Posterior cingulate gyrus (tissue), 11 donors: ENCODE results near the gene GRP.
"Not testable (repeated sequence)": the region's sequence is repeated elsewhere in the genome, so short reads cannot be mapped to it uniquely, and the experiment has no call there.

ENCODE experiments used
- DNase-seq, 10 donors: peaks; one replicate each; pipeline versions ENCODE4 v3.0.0 to v3.0.0-alpha.2; 2020 to 2021; ENCODE audit warnings: mixed read lengths in 3 of 10
- intact Hi-C: fragments of 100-400 bp; cut with DNase I; formaldehyde crosslinking; loops from one replicate; pipeline ENCODE4 v1.15.1; 2023

GRP gene

DNA sequence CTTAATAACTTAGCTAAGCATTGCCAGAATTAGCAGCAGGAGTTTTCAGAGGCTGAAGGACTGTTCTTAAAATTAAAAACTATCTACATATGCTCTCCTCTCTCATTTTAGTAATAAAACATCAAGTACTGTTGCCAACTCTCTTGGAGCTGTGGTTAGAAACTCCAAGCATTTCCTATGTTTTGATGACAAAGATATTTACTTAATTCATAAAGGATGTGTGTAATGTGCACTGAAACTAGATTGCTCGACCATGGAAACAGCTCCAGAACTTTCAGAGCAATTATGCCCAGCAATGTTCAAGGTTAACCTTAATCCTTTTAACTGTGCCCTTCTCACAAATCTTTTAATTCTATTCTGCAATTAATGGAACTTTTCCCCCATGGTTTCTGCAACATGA lies 8.4 kb downstream of the GRP start:
- intact Hi-C loops, result no loop called here
- DNase-seq, result no peak

DNA sequence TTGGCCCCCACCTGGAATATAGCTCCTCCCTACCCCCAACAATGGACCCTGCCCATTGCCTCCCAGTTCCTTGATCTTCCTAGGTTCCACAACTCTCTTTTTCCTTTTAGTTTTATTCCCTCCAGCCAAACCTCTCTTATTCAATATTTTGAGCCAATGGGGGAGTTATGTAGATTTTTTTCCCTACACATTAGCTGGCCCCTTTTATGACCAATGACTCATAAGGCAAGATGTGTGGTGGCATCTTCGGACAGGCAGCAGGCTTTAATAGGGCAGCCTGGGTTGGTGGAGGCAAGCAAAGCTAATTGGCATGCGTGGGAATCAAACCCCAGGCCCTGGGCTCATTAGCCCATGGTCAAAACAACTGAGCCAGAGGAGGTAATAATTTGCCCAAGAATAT lies 9.2 kb downstream of the GRP start:
- intact Hi-C loops, result no loop called here
- no peak for DNase-seq

GRCh38 chr18:59229701-59230443 lies 9.9 kb downstream of the GRP start:
- peak in 1 of 10 donors; percentile 18 for DNase-seq

DNA sequence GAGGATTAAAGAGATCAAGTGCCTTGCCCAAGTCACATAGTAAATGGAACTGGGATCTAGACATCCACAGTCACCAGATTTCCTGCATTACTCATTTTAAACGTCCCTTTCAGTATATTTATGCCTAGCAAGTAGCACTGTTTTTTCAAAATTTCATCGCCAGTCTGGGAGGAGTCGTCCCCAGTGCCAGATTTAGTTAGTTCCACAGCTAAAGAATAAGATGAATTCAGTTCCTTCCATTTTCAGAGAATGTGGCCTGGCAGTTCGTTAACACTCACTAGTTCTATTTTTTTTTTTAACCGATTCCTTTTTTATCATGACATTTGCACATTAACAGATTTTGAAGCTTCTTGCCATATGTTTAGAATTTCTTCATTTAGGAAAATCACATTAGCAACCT lies 11.2 kb downstream of the GRP start:
- DNase-seq, result no peak
- intact Hi-C loops, result no loop called here

More at GRCh38 chr18:59229701-59230443, 9.9 kb downstream of the GRP start:
- intact Hi-C loops, result no loop called here

GRCh38 chr18:59231877-59232276 lies 11.9 kb downstream of the GRP start:
- no peak for DNase-seq
- intact Hi-C loops, result no loop called here

- intact Hi-C loops, result no loop called here
- DNase-seq, result no peak
Measured at GRCh38 chr18:59232309-59233016, 12.5 kb downstream of the GRP start.

GRCh38 chr18:59233017-59233410 lies 13.1 kb downstream of the GRP start:
- DNase-seq, result no peak
- intact Hi-C loops, result no loop called here

- intact Hi-C loops, result no loop called here
- DNase-seq, result no peak
Measured at GRCh38 chr18:59238385-59238784, 18.4 kb downstream of the GRP start.

GRCh38 chr18:59239642-59240041 lies 19.7 kb downstream of the GRP start:
- no peak for DNase-seq
- intact Hi-C loops, result no loop called here

DNA sequence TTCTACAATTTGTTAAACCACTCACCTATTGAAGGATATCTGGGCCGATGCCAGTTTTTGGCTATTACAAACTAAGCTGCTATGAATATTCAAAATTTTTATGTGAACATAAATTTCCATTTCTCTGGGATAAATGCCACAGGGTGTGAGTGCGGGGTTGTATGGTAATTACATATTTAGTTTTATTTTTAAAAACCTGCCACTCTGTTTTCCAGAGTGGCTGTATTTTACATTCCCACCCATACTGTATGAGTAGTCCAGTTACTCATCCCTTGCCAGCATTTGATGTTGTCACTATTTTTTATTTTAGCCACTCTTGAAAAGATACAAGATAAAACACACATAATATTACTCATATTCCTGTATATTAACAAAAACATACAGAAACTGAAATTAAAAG lies 22.9 kb downstream of the GRP start:
- intact Hi-C loops, result no loop called here

DNA sequence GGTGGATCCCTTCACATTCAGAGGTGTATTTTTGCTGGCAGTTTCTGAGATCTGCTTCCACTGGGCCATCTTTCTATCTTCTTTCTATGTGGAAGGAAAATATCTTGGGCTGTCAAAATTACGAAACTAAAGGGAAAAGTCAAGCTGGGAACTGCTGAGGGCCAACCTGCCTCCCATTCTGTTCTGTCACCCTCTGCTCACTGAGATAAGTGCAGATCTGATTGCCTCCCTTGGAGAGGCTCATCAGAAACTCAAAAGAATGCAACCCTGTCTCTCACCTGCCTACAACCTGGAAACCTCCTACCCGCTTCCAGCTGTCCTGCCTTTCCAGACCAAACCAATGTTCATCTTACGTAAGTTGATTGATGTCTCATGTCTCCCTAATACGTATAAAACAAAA lies 26.8 kb downstream of the GRP start:
- intact Hi-C loops, result loop anchor here (5.0 kb wide), 2 partner anchors 156 to 576 kb away; no protein-coding TSS in a partner anchor
- no peak for DNase-seq

More for the DNA sequence above, 22.9 kb downstream of the GRP start:
- DNase-seq, result no peak

DNA sequence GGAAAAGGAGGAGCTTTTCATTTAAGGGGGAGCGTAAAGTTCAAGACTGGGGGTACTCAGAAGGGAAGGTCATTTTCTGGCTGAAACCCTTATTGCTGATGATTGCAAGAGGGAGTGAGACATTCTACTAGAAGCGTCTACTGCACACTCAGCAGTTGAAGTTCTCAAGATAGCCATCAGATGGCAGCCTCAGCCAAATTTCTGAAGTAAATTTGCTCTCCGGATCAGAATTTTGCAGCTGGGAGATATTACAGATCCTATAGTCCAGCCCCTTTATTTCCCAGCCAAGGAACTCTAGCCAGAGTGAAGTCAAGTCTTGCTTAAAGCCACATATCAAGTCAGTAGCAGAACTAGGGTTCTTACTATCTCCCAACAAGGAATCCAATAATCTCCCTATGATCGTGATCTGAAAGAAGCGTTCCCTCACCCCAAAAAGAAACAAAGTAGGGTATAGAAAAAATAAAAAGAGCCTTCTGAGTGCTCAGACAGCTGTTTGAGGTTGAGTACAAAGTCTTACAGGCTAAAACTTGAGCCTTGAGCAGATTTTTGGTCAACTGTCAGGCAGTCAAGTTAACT lies 29.3 kb downstream of the GRP start:
- peak in 3 of 10 donors; percentile 50 to 67 (median 53) for DNase-seq
- intact Hi-C loops, result loop anchor here (2.0 to 5.0 kb wide), 3 partner anchors 60 to 573 kb away; no protein-coding TSS in a partner anchor

- DNase-seq, intact Hi-C loops: not testable (repeated sequence)
Measured at GRCh38 chr18:59255491-59255890, 35.5 kb downstream of the GRP start.

DNA sequence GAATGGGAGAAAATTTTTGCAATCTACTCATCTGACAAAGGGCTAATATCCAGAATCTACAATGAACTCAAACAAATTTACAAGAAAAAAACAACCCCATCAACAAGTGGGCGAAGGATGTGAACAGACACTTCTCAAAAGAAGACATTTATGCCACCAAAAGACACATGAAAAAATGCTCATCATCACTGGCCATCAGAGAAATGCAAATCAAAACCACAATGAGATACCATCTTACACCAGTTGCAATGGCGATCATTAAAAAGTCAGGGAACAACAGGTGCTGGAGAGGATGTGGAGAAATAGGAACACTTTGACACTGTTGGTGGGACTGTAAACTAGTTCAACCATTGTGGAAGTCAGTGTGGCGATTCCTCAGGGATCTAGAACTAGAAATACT lies 41.9 kb downstream of the GRP start:
- DNase-seq, intact Hi-C loops: not testable (repeated sequence)

GRCh38 chr18:59262243-59262642 lies 42.3 kb downstream of the GRP start:
- DNase-seq, intact Hi-C loops: not testable (repeated sequence)

DNA sequence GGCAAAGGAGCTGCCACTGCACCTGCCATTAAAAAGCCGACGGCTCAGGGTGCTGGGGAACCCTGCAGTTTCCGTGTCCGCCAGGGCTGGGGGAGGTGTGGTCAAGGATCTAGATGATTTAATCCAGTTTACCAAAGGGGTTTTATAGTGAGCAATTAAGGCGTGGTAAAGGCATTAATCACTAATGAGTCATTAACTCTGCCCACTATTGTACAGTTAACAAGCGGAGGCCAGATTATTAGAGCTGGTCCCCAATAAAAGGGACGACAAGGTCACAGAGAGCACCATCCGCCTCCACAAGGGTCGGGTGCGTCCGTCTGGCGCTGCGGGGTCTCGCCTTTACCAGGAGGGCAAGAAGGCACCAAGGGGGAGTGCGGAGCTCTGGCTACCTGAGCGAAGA lies 43.7 kb downstream of the GRP start:
- DNase-seq, result no peak
- intact Hi-C loops, result no loop called here

GRCh38 chr18:59264121-59264571 lies 44.2 kb downstream of the GRP start:
- intact Hi-C loops, result no loop called here

DNA sequence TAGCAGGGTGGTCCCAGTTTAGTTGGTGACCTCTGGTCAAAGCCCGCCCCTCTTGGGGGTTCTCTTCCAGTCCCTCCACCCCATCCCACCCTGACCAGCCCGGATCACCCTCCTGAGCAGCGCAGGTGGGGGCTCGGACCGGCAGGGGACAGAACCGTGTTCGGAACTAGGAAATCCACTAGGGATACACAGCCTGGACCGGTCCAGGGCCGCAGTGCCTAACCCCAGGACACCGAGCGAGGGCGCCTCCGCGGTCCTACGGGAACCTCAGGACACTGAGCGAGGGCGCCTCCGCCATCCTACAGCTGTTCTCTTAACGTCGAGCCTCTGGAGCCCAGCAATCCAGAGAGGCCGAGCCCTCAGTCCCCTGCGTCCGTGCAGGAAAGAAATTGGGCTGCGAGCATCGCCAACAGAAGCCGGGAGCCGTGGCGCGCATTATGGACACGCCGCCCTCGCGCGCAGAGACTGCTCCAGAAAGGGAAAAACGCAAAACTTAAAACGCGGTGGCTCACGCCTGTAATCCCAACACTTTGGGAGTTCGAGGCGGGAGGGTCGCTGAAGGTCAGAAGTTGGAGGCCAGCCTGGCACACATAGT lies 44.8 kb downstream of the GRP start:
- intact Hi-C loops, result no loop called here
- DNase-seq, result peak in 2 of 10 donors; percentile 75 to 80

More at GRCh38 chr18:59264121-59264571, 44.2 kb downstream of the GRP start:
- peak in 1 of 10 donors; percentile 64 for DNase-seq

GRCh38 chr18:59265246-59265973 lies 45.5 kb downstream of the GRP start:
- no peak for DNase-seq
- intact Hi-C loops, result no loop called here

DNA sequence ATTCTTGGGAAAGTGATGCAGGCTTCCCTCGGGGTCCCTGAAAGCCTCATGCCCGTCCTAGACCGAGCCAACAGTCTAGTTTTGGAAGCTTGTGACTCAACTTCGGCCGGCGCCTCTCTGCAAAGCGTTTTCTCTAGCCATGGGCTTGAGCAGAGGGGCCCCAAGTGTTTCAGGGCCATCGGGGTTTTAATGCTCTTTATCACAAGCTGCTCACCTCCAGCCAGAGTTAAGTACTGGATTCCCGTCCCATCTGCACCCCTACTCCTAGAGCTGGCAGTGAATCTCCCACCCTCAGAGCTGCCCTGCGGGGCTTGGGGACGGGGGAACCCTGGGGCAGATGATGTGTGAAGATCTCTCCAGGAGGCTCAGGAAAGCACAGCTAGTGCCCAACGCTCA lies 46.0 kb downstream of the GRP start:
- no peak for DNase-seq

More for the DNA sequence above, 46.0 kb downstream of the GRP start:
- intact Hi-C loops, result no loop called here
